GM21367 (cell line): ENCODE data around the gene INPP5E.

Source experiments
- ATAC-seq: cut with Tn5 transposase; IDR thresholded peaks from one replicate; pipeline ENCODE4 v1.9.1; 2021; ENCODE audit not compliant: unreplicated experiment

Gene INPP5E, protein sequence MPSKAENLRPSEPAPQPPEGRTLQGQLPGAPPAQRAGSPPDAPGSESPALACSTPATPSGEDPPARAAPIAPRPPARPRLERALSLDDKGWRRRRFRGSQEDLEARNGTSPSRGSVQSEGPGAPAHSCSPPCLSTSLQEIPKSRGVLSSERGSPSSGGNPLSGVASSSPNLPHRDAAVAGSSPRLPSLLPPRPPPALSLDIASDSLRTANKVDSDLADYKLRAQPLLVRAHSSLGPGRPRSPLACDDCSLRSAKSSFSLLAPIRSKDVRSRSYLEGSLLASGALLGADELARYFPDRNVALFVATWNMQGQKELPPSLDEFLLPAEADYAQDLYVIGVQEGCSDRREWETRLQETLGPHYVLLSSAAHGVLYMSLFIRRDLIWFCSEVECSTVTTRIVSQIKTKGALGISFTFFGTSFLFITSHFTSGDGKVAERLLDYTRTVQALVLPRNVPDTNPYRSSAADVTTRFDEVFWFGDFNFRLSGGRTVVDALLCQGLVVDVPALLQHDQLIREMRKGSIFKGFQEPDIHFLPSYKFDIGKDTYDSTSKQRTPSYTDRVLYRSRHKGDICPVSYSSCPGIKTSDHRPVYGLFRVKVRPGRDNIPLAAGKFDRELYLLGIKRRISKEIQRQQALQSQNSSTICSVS

GRCh38 chr9:136439481-136440408 is at the start of gene INPP5E:
TSS of gene INPP5E (minus strand) at chr9:136439845. CDS start at chr9:136439419, 426 bp downstream.
- peak; percentile 46 for ATAC-seq

GRCh38 chr9:136488247-136489214 is 48.9 kb upstream of the INPP5E start:
- ATAC-seq, result no peak

DNA sequence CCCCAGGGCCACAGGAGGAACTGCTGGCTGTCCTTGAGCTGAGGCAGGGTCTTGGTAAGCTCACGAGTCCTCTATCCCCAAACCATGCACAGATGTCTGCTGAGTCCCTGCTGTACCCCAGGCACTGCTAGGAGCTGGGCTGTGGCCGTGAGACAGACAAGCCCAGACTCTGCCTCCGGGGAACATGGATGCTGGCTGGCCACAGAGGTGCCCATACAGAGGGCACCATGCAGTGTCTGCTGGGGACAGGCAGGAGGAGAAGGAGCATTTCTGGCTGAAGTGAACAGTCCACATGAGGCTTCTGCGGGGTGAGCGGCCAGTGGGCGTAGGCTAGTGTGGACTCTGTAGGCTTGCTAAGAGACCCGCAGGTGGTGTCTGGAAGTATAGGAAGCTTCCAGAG is 48.0 kb upstream of the INPP5E start:
- no peak for ATAC-seq

DNA sequence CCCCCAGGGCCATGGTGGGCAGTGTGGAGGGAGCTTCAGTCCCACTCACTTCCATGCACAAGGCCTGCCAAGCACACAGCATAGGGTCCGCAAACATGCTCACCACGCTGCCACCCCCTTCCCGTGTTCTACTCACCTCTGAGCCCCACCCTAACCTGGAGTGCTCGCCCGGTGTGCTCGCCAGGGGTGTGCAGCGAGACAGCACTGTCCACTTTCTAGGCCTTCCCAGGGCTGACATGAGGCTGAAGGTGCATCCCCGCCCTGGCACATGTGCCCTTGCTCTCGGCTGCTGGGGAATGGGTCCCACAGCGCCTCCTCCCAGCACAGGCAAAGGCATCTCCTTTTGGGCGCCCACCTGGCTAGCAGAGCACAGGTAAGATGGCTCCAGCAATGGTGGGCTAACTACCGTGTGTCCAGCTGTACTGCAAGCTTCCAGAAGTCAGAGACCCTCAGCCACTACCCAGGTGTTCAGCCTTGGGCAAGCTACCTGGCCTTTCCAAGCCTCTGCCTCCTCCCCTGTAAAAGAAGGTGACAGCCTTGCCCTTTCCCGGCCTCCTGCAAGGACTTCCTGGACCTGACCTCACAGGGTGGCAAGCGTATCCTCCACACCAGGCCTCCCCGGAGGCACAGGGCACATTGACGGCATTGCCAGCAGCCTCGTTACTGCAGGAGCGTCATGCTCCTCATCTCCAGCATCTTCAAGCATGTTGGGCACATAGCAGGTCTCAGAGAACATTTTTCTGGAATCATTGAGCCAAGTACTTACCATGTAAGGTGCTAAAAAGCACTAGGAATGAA is 47.4 kb upstream of the INPP5E start:
- no peak for ATAC-seq

DNA sequence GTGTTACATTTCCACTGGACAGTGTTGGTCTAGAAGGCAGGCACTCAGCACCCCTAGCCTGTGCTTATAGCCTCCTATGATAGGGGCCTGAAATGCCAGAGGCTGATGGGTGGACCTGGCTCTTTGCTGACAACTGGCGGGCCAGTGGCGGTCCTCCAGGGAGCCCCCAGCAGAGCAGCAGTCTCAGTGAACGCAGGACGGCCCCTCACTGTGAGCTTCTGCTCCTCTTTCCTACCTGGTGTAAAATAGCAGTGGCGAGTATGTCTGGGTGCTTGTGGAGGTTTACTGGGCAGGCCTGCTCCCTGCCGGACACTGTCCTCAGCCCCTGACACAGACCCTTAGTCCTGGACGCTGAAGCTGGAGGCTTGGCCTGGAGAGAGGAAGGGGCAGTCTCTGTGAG is 46.5 kb upstream of the INPP5E start:
- no peak for ATAC-seq

DNA sequence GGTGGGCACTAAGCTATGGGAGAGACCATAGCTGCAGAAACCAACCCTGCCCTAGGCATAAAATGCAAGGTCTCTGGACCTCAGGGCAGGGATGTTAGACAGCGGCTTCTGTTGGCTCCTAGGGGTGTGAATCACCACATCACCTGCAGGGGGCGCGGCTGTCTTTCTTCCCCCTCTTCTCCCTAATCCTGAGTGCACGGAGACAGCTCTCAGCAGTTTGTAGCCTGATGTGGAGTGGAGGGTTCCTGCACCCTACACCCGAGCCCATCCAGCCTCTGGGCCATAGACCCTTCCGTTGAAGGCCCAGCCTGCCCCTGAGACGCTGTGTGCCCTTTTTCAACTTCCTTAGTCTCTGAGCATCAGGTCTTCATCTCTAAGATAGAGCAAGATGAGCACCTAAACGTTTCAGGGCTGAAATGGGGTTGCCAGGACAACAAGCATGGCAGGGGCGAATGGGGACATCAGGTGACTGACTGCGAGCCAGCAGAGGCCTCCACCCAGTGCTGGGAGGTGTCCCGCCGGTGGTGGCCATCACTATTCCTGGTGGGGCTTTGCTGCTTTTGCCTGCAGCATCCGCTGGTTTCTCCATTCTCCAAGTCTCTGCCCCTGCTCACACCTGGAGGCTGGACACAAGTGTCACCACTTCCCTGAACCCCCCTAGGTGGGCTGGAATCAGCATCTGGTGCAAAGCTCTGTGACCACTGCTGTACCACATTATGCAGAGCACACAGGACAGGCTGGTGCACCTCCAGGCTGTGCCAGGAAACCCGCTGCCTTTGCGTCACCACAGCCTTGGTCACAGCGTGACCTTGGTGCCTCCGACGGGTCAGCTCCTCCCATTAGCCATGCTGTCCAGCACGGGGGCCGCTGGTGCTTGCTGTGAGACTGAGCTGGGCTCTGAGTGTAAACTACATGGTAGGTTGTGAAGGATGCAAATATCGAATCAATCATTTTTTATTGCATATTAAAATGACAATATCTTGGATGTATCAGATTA is 45.7 kb upstream of the INPP5E start:
- ATAC-seq, result no peak

DNA sequence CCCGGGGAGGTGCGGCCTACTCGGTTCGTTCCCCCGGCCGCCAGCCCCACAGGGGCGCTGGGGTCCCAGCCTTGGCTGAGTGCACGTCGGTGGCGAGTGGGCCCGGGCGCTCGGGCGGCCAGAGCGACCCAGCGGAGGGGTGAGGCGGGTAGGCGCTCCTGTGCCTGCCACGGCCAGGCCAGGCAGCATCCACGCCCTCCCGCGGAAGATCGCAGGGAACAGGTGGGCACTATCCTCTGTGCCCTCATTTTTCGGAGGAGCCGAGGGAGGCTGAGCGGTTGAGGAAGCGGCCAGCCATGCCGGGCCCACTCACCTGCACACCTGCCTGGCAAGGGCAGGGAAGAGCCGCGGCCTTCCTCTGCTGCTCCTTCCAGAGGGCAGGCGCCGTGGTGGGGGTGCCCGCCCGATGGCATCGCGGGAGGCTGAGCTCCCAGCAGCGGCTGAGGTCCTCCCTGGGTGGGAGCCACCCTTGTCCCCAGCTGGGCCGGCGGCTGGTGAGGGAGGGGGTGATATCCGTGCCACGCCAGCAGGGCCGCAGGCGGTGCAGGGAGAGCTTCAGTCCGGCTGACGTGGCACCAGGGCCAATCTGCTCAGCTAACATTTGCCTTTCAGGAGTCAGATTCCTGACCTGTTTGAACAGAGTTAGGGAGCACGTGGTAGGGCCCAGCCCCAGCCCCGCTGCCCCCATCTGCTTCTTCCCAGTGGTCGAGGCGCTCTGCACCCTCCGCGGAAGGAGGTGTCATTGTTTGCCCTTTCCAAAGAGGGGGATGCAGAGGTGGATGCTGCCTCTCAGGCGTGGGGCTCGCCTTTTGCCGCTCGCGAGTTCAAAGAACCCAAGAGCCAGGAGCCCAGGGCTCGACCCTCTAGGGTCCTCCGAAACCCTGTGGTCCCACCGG is 44.8 kb upstream of the INPP5E start:
- no peak for ATAC-seq

DNA sequence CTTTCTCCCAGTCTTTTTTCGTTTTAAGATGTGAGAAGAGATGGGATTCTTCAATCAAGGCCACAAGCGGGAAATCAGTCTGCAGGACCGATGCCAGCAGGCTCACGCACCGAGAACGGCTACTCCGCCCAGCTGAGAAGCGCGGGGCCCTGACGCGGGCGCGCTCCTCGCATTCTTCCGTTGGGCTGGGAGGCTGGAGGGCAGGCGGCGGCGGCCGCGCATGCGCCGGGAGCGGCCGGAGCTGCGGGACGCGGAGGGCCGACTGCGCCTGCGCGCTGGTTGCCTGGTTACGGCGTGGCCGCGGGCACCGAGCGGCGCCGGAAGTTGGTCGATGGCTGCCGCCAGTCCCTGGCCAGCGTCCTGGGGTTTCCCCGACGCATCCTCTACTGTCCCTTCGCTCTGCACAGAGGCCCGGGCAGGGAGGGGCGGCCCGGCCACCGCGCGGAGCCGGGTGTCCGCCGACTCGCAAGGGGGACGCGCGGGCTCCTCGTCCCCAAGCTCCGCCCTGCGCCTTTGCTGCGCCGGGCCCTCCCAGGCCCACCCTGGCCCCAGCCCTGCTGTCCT is 44.0 kb upstream of the INPP5E start:
- ATAC-seq, result peak; percentile 47

DNA sequence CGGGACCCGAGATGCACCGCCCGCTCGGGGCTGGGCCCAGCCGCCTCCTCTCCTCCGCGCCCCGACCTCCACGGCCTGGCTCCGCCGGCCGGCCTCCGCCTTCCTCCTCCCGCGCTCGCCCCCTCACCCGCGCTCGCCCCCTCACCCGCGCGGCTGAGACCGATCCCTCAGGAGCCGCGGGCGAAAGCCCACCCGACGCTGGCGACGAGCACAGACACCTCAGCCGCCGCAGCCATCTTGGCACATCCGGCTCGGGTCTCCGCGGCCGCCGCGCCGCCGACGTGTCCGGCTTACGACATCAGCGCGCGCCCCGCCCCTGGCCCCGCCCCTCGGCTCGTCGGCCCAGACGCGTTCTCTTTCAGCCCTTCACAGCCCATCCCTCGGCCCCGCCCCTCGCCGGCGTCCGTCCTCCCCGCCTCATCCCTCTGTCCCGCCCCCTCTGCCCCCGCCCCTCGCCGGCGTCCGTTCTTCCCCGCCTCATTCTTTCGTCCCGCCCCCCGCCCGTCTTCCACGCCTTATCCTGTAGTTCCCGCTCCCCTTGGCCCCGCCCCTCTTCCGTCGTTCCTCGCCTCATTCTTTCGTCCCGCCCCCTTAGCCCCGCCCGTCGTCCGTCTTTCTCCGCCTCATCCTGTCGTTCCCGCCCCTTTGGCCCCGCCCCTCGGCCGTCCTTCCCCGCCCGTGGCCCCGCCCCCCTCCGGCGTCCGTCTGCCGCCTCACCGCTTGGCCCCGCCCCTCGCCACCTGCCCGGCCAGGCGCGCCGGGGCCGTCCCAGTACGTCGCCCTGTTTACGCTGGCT is 43.3 kb upstream of the INPP5E start, which contains the start of gene SEC16A:
TSS of gene SEC16A (minus strand) at position 248 of the 796 bp plus-strand sequence. CDS start 5,425 bp downstream, outside the sequence.
- ATAC-seq, result peak; percentile 52

- no peak for ATAC-seq
Measured at GRCh38 chr9:136482046-136482792, 42.6 kb upstream of the INPP5E start.

GRCh38 chr9:136481558-136481957 is 41.9 kb upstream of the INPP5E start:
- ATAC-seq, result no peak

DNA sequence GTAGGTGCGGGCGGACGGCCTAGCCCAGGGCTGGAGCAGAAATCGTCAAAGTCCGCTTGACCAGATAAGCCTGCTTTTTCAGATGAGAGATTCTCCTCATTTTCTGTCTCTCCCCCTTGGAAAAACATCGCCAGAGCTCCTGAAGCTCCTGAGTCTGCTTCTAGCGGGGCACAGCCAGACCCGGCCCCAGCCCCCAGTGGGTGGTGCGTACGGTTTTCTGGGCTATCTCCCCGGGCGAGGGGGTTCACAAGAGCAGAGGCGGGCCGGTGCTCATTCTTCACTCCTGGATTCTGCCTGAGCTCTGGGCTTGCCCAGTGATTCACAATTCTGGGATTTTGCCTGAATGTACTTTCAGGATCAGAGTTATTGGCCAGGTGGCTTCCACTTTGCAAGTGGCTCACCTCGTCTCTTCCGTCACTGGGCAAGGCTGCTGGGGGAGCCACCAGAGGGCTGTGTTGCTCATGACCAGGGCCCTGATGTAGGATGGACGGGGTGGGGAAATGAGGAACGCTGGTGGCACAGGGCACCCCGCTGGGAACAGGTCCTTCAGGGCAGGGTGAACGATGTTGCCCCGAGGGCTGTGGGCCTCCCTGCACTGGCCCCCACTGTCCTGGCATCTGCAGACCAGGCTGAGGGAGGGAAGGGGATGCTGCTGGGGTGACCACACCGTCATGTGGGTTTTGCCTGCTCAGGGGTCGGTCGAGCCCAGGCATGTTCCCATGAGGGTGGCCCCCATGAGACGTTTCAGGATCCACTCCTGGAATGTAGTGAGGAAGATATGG is 36.9 kb upstream of the INPP5E start:
- ATAC-seq, result no peak

DNA sequence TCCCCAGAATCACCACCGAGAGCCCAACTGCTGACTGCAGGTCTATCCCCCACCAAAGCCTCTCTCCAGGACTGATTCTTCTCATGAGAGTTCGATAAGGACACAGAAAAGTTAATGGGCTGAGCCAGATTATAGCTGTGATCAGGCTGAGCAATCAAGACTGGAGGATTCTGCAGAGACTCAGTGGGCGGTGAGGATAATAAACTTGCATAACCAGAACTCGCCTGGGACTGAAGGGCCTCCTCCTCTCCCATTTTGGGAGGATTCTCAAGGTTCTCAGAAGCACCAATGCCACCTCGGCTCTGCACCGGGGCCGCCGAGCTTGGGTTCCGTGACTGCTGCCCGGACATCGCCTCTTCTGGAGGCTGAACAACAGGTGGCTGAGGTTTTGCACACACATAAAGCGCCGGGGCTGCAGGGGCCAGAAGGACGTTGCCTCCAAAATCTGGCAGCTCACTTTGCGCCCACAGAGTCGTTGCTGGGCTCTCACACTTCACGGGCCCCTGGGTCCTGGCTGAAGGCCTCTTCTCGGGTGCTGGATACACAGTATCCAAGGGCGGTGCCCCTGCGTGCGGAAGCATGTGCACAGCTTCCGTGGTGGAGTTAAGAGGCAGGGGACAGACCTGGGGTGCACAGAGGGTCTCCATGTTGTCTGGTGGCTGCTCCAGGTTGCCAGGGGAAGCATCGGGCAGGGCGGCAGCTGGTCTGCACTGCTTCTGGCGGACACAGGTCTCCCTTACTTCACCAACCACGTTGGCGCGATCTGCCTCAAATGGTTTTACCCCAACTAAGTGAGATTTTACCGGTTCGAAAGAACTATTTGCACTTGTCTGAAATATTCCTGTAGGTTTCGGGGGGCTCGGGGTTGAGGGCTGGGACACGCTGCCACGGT is 35.6 kb upstream of the INPP5E start:
- ATAC-seq, result no peak
